Stimulated activated naive CD4-positive, alpha-beta T cell treated with Interleukin-2 at 50 U/mL for 16 hours (primary cell): ENCODE measurements around the gene MTCH2.
"Not testable (repeated sequence)": the region's sequence is repeated elsewhere in the genome, so short reads cannot be mapped to it uniquely, and the experiment has no call there.

Experiments
- DNase-seq: peaks from one replicate; lab custom pipeline; 2025; lab: John Stamatoyannopoulos, UW

The MTCH2 gene

DNA sequence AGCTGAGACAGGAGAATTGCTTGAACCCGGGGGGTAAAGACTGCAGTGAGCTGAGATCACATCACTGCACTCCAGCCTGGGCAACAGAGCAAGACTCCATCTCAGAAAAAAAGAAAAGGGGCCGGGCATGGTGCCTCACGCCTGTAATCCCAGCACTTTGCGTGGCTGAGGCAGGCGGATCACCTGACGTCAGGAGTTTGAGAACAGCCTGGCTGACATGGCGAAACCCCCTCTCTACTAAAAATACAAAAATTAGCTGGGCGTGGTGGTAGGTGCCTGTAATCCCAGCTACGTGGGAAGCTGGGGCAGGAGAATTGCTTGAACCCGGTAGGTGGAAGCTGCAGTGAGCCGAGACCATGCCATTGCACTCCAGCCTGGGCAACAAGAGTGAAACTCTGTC, 6.0 kb downstream of the MTCH2 start:
- DNase-seq: not testable (repeated sequence)

GRCh38 chr11:47631473-47631872, 10.9 kb downstream of the MTCH2 start:
- DNase-seq: no peak

DNA sequence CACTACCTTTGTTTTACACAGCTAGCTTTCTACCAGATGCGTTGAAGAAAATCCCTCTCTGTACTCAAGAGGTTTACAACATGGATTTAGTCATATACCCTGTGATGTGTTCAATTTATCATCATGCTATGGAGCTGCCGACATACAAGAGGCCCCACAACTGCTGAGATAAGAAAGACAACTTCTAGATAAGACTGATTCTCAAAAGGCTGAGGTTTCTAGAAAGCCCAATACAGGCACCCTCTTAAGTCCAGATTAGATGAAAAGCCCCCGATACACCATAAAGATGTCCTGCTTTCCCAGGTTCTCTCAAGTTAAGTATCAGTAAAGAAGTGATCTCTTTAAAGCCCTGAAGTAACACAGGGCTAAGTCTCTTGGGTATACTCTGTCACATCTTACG, 14.3 kb downstream of the MTCH2 start:
- no peak for DNase-seq

- DNase-seq: no peak
These were observed 16.1 kb downstream of the MTCH2 start for GRCh38 chr11:47626234-47626633.

- DNase-seq: no peak
These were observed 21.5 kb downstream of the MTCH2 start for GRCh38 chr11:47620836-47621378.

DNA sequence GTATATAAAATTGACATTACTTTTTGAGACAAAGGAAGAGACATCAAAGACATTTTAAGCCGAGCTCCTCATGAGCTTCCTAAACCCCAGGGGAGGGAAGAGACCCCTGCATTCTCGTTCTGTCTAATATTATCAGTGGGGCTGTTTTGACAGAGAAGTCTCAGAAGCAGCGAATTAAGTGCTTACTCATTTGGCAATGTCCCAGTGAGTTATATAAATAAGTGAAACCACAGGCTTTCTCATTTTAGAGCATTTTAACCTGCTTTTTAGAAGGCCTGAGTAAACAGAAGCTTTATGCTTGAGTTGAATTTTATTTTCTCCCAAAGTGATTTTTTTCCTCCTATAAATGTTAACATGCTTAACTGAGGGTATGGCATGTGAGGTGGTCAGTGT, 24.9 kb downstream of the MTCH2 start:
- no peak for DNase-seq

DNA sequence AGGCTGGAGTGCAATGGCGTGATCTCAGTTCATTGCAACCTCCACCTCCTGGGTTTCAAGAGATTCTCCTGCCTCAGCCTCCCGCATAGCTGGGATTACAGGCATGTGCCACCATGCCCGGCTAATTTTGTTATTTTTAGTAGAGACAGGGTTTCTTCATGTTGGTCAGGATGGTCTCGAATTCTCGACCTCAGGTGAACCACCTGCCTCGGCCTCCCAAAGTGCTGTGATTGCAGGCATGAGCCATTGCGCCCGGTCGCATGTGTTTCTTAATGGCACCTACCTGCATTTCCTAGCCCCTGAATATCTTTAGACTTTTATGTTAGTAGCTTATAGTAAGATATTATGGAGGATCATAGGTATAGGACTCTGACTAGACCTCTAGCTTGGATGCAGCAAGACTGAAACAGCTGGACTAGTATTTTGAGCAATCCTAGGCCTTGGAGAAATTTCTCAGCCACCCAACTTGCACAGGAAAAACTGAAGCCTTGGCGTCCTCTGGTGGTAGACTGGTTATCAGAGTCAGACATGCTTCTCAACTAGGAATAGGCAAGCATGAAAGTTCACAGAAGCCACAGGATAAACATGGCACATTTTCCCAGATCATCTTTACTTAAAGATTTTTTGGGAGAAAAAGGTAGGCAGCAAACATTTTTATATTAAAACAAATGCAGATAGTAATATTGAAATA, 25.5 kb downstream of the MTCH2 start:
- DNase-seq: no peak

- no peak for DNase-seq
These were observed 27.1 kb downstream of the MTCH2 start for GRCh38 chr11:47615249-47615648.

DNA sequence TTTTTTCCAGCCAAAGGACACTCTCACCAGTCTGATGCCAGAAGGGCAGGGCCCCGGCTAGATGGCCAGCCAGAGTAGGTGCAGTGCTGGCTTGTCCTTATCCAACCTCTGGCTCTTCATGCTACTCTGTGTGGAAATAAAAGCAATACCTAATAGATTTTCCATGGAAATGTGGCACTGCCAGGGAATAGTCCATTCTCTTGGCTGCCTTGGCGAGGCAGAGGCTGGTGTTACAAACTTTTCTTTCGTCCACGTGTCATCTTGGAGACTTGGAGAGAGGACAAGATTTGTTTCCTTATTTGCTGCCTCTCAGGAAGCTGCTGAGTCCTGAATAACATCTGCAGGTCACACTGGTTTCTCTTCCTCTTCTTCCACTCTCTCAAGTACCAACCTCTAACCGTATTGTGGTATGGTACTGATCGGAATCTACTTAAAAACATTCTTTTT, 31.0 kb downstream of the MTCH2 start:
- DNase-seq: no peak

DNA sequence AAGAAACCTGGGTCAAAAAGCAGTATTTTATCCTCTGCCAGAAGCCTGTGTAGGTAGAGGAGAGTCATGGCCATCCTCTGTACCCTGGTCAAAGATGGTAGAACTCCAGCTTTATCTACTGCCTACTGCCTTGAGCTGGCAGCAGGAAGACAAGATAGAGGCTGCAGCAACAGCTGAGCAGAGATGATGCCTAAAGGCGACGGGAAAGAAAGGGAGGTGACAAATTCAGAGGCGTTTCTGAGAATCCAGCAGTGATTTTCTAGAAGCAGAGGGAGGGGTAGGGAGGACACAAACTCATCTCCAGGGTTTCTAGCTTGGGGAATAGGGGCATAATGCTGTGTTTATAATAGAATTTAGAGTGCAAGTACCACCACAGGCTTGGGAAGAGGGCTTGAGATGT, 32.7 kb downstream of the MTCH2 start:
- no peak for DNase-seq

- no peak for DNase-seq
These were observed 35.0 kb downstream of the MTCH2 start for GRCh38 chr11:47607380-47607779.

GRCh38 chr11:47606731-47607130, 35.6 kb downstream of the MTCH2 start:
- DNase-seq: no peak

GRCh38 chr11:47605921-47606320, 36.4 kb downstream of the MTCH2 start:
- no peak for DNase-seq

DNA sequence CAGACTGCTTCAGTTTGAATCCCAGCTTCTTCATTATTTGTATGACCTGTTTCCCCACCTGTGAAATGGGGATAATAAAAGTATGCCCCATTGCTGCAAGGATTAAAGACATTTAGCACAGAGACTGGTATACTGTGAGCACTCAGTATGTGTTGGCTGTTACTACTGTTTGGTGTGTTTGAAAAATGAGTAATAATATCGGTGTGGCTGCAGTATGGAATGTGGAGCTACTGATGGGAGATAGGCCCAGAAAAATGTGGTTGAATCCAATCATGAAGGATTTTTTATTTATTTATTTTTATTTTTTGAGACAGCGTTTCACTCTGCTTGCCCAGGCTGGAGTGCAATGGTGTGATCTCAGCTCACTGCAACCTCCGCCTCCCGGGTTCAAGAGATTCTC, 39.1 kb downstream of the MTCH2 start:
- no peak for DNase-seq

DNA sequence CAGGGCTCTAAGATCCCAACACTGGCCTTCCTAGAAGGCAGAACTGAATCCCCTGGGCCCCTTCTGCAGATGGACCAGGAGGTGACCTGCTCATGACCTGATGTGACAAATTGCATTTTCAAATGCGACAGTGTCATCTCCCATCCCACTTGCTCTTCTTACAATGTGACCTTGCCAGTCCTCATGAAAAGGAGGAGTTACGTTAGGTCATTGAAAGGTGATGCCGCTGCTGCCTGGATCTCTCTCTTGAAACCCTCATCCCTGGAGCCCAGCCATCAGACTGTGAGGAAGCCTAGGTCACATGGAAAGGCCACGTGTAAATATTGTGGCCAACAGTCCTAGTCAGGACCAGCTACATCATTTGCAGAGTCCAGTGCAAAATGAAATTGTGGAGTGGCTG, 42.5 kb downstream of the MTCH2 start:
- DNase-seq: no peak

DNA sequence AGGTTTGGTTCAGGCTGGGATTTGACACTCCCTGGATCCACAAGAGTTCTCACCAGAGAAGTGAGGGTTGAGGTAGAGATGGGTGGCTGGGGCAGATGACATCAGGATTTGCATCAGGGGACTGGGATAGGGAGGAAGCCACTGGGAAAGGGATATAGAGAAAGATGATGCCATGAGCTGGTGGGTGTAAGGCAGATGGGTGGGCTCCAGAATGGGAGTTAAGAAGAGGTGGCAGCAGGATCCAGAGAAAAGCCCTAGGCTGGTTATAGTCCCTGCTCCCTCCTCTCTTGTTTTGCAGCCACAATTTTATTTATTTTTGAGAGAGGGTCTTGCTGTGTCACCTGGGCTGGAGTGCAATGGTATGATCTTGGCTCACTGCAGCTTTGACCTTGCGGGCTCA, 46.4 kb downstream of the MTCH2 start:
- no peak for DNase-seq

GRCh38 chr11:47595029-47595428, 47.3 kb downstream of the MTCH2 start:
- no peak for DNase-seq

- DNase-seq: no peak
These were observed 48.2 kb downstream of the MTCH2 start, which contains the start of gene C1QTNF4 for GRCh38 chr11:47593934-47594855. C1QTNF4 (minus strand) TSS chr11:47594411; CDS start chr11:47590810, 3,601 bp downstream.

DNA sequence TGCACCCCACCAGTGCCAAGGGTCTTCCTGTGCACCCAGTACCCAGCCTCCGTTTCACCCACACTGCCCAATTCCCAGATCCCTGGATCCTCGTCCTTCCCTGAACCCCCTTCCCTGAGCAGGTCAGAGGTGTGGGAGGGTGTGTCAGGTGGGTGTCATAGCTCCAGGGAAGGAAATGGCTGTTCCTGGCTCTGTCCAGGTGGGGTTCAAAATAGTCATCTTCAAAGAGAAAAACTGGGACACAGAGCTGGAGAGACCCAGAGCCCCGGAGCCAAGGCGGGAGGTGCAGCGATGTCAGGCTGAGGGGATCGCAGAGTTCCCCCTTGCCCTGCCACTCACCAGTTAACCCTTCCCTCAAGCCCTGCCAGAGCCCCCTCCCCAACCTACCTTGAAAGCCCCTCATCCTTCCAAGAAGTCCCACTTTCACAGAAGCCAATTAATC, 48.8 kb downstream of the MTCH2 start:
- no peak for DNase-seq

- DNase-seq: no peak
These were observed 49.4 kb downstream of the MTCH2 start for GRCh38 chr11:47592970-47593369.

DNA sequence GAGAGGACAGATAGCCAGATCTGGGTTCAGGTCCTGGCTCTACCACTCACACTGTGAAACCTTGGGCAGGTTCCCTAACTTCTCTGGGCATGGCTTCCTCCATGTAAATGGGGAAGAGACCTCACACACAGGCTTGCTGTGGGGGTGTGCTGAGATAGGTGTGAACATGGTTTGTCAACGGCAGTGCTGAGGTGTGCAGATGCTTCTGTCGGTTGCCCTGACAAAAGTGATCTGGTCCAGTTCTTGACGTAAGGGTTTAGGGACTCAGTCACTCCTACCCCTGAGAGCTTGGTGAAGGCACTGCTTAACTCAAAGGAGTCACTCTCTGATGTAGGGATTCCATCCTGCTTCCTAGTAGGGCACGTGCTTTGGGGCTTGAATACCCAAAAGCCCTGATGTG, 50.1 kb downstream of the MTCH2 start:
- DNase-seq: no peak

- no peak for DNase-seq
These were observed 50.6 kb downstream of the MTCH2 start for GRCh38 chr11:47591764-47592163.
